IPS-NIHi7 (cell line): Measurements from ENCODE around the gene ACE2.

Experiments used
- DNase-seq: peaks from one replicate; pipeline ENCODE4 v3.0.0; 2012; ENCODE audit warnings: mixed read lengths; ENCODE audit errors: extremely low spot score

The ACE2 gene

DNA sequence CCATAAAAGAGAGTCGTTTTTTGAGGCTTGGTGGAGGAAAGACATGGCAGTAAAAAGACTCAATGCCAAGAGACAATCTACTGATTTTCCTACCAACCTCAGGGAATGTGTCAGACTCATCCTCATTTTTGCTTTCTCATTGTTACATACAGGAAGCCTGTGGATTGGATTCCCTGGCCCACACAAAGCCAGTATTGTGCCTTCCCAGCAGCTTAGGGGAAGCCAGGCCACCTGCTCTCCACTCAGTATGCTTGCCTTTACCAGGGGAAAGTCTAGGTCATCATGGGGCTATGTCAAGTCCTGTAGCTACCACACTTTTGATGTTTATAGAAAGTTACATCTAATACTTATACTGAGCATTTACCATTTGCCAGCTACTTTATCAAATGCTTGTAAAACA lies 89.2 kb downstream of the ACE2 start:
- no peak for DNase-seq
